Neural cell (in vitro differentiated cells): Measurements from ENCODE around the gene SH3GL3. TPM values are rescaled to one million over a fixed set of nuclear protein-coding genes. Genes with fewer than 3 reads are reported as not detected.

Experiments used
- H2AFZ ChIP-seq: fragments of 200-600, 300-800 bp; sonication (generic), shearing (Covaris generic); 2 replicates; pipeline ENCODE4 v1.6.0; 2014; ENCODE audit warnings: low read depth, mild to moderate bottlenecking, antibody characterized with exemption, low read length, moderate library complexity
- H3F3A ChIP-seq: fragments of 200-600 bp; shearing (Covaris generic); 2 replicates; pipeline ENCODE4 v1.6.1; 2016; ENCODE audit warnings: mild to moderate bottlenecking, moderate library complexity, mixed read lengths, antibody characterized with exemption, low read length; ENCODE audit not compliant: insufficient read depth, poor library complexity, severe bottlenecking
- H3K27ac ChIP-seq: fragments of 200-600, 300-800 bp; sonication (generic), shearing (Covaris generic); 2 replicates; pipeline ENCODE4 v1.5.1; 2014; ENCODE audit warnings: mild to moderate bottlenecking, low read length, moderate library complexity
- H3K27me3 ChIP-seq: fragments of 300-800, 200-600 bp; sonication (generic), shearing (Covaris generic); 2 replicates; pipeline ENCODE4 v1.6.0; 2014; ENCODE audit warnings: mild to moderate bottlenecking, low read depth, low read length, moderate library complexity; ENCODE audit not compliant: insufficient read depth
- H3K36me3 ChIP-seq: fragments of 300-800, 200-600 bp; sonication (generic), shearing (Covaris generic); 2 replicates; pipeline ENCODE4 v1.5.1; 2014; ENCODE audit warnings: mild to moderate bottlenecking, antibody characterized with exemption, low read length, moderate library complexity; ENCODE audit not compliant: insufficient read depth
- H3K4me2 ChIP-seq: fragments of 300-800, 200-600 bp; sonication (generic), shearing (Covaris generic); 2 replicates; pipeline ENCODE4 v1.6.0; 2014; ENCODE audit warnings: mild to moderate bottlenecking, low read length
- H3K4me3 ChIP-seq: fragments of 300-800, 200-600 bp; sonication (generic), shearing (Covaris generic); 2 replicates; pipeline ENCODE4 v1.5.1; 2014; ENCODE audit warnings: mild to moderate bottlenecking, low read length, moderate library complexity
- H3K79me2 ChIP-seq: fragments of 200-600 bp; shearing (Covaris generic); replicated peaks from 2 replicates; pipeline ENCODE4 v1.6.0; 2014; ENCODE audit warnings: mild to moderate bottlenecking, low read length, moderate library complexity; ENCODE audit not compliant: insufficient read depth
- H3K9ac ChIP-seq: fragments of 300-800, 200-600 bp; sonication (generic), shearing (Covaris generic); 2 replicates; pipeline ENCODE4 v1.6.1; 2016; ENCODE audit warnings: mild to moderate bottlenecking, low read length, mixed read lengths
- H3K9me2 ChIP-seq: fragments of 200-600 bp; shearing (Covaris generic); 2 replicates; pipeline ENCODE4 v1.6.1; 2016; ENCODE audit warnings: mild to moderate bottlenecking, low read length, mixed read lengths; ENCODE audit not compliant: insufficient read depth
- H3K9me3 ChIP-seq: fragments of 200-600, 300-800 bp; sonication (generic), shearing (Covaris generic); 2 replicates; pipeline ENCODE4 v1.6.1; 2016; ENCODE audit warnings: mild to moderate bottlenecking, mixed run types, low read length, moderate library complexity, mixed read lengths
- H4K20me1 ChIP-seq: fragments of 200-600 bp; shearing (Covaris generic); 2 replicates; pipeline ENCODE4 v1.6.1; 2016; ENCODE audit warnings: mild to moderate bottlenecking, mixed run types; ENCODE audit not compliant: insufficient read depth
- CTCF ChIP-seq: fragments of 450-650 bp; IDR thresholded peaks from 2 replicates; pipeline ENCODE4 v1.5.1; 2014; ENCODE audit warnings: antibody characterized with exemption, mild to moderate bottlenecking, moderate library complexity; ENCODE audit not compliant: poor library complexity, severe bottlenecking
- EP300 ChIP-seq: fragments of 450-650 bp; conservative IDR thresholded peaks from 2 replicates; pipeline ENCODE4 v1.6.1; 2014; ENCODE audit warnings: antibody characterized with exemption, mild to moderate bottlenecking, moderate library complexity; ENCODE audit not compliant: poor library complexity, severe bottlenecking
- EZH2 ChIP-seq: fragments of 200-600, 300-800 bp; shearing (Covaris generic), sonication (generic); IDR thresholded peaks from 2 replicates; pipeline ENCODE4 v1.6.1; 2014; ENCODE audit warnings: antibody characterized with exemption, low read length, borderline replicate concordance, mild to moderate bottlenecking; ENCODE audit not compliant: insufficient read depth, poor library complexity, severe bottlenecking
- MXI1 ChIP-seq: fragments of 450-650 bp; conservative IDR thresholded peaks from 2 replicates; pipeline ENCODE4 v1.6.1; 2014; ENCODE audit warnings: antibody characterized with exemption, mild to moderate bottlenecking; ENCODE audit not compliant: poor library complexity, severe bottlenecking
- POLR2AphosphoS5 ChIP-seq: IDR thresholded peaks from 2 replicates; pipeline ENCODE4 v1.6.1; 2012
- RAD21 ChIP-seq: fragments of 450-650 bp; conservative IDR thresholded peaks from 2 replicates; pipeline ENCODE4 v1.6.1; 2014; ENCODE audit warnings: antibody characterized with exemption, mild to moderate bottlenecking, moderate library complexity
- REST ChIP-seq: IDR thresholded peaks from 2 replicates; pipeline ENCODE4 v1.6.1; 2012; ENCODE audit warnings: borderline replicate concordance
- SMC3 ChIP-seq: fragments of 450-650 bp; conservative IDR thresholded peaks from 2 replicates; pipeline ENCODE4 v1.6.1; 2014; ENCODE audit warnings: antibody characterized with exemption, mild to moderate bottlenecking, moderate library complexity; ENCODE audit not compliant: poor library complexity
- TAF1 ChIP-seq: IDR thresholded peaks from 2 replicates; pipeline ENCODE4 v1.6.1; 2012; ENCODE audit warnings: low read depth
- polyA plus RNA-seq: library from polyadenylated mRNA; depleted of rRNA; stranded (reverse); fragments of >200 nt; gene quantifications from 2 replicates; pipeline ENCODE4 v1.2.3, GENCODE V29; 2014

The SH3GL3 gene
- polyA plus RNA-seq, 1 donor from 2014 or later: 104 TPM

DNA sequence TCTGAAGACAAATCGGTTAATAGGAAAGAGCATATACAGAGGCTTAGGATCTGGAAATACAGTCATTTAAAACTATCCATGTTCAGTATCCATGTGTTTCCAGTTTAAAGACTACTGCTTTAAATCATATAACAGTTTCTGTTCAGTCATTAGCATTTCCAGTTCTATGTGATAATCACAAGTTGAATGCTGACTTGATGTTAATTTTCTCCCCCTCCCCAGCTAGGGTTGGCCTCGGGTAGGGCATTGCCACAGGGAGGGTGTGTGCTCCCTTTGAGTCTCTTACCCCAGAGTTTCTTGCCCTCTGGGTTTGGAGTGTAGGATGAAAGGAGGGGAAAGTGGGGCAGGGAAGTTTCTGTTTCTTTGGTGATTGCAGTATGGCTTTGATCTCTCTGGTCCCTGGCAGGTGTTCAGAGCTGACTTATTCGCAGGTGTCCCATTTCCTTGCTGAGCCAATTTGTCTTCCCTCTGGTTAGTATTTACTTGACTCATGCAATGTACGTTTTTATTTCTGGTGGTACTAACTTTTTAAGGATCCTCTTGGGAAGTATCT lies 86.3 kb downstream of the SH3GL3 start:
- no peaks in the 10 kb centered on the region for H3F3A ChIP-seq
- no peaks in the 10 kb centered on the region for H3K27me3 ChIP-seq
- no peaks in the 10 kb centered on the region for H3K79me2 ChIP-seq
- TF ChIP-seq REST (no peak), SMC3 (no peak), EP300 (no peak), MXI1 (no peak), TAF1 (no peak), CTCF (no peak), POLR2AphosphoS5 (no peak), EZH2 (no peak), RAD21 (no peak)
- no peak overlapping the region for H2AFZ ChIP-seq
- no peaks in the 10 kb centered on the region for H4K20me1 ChIP-seq
- no peaks in the 10 kb centered on the region for H3K36me3 ChIP-seq
- H3K9me2 ChIP-seq: no peaks in the 10 kb centered on the region
- H3K9ac ChIP-seq: no peak overlapping the region
- H3K4me2 ChIP-seq: no peak overlapping the region
- H3K27ac ChIP-seq: no peak overlapping the region
- H3K4me3 ChIP-seq: no peak overlapping the region
- no peaks in the 10 kb centered on the region for H3K9me3 ChIP-seq

GRCh38 chr15:83537606-83538005 lies 90.5 kb downstream of the SH3GL3 start:
- no peaks in the 10 kb centered on the region for H3K36me3 ChIP-seq
- no peak overlapping the region for H3K4me2 ChIP-seq
- no peaks in the 10 kb centered on the region for H3K9me3 ChIP-seq
- H3K79me2 ChIP-seq: no peaks in the 10 kb centered on the region
- no peak overlapping the region for H2AFZ ChIP-seq
- H3F3A ChIP-seq: no peaks in the 10 kb centered on the region
- no peak for TF ChIP-seq POLR2AphosphoS5
- no peaks in the 10 kb centered on the region for H3K9me2 ChIP-seq
- H3K4me3 ChIP-seq: no peak overlapping the region
- no peak overlapping the region for H3K27ac ChIP-seq
- H3K9ac ChIP-seq: no peak overlapping the region
- H4K20me1 ChIP-seq: no peaks in the 10 kb centered on the region
- H3K27me3 ChIP-seq: no peaks in the 10 kb centered on the region

DNA sequence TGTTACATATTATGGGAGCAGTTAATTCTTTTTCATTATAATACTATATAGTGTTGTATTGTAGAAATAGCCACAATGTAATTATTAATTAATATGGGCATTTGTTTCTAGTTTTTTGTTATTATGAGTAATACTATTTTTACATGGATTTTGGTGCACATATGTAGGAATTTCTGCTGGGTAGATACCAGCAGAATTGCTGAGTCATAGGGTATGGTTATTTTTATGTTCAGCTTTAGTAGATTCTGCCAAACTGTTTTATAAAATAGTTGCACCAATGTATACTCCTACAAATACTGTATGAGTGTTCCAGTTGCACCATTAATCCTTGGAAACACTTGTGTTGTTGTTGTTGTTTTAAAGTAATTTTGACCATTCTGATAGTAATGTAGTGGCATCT lies 91.5 kb downstream of the SH3GL3 start:
- Histone ChIP-seq H3K9ac (no peak overlapping the region), H3K36me3 (no peaks in the 10 kb centered on the region), H3K4me3 (no peak overlapping the region), H3K79me2 (no peaks in the 10 kb centered on the region), H2AFZ (no peak overlapping the region), H3K9me2 (no peaks in the 10 kb centered on the region), H3K27me3 (no peaks in the 10 kb centered on the region), H3F3A (no peaks in the 10 kb centered on the region), H3K27ac (no peak overlapping the region), H3K4me2 (no peak overlapping the region), H3K9me3 (no peaks in the 10 kb centered on the region), H4K20me1 (no peaks in the 10 kb centered on the region)
- no peak for TF ChIP-seq RAD21
- no peak for TF ChIP-seq REST
- TF ChIP-seq EZH2: no peak
